RWPE1 (cell line): ENCODE measurements around the gene ARHGEF6.

Experiments used
- CTCF ChIA-PET: fragments of 350-600 bp; sonication (Branson Sonifier 250); formaldehyde crosslinking; extraction: SDS; loops from one replicate; lab custom pipeline; 2021; lab: Yijun Ruan, JAX
- POLR2A ChIA-PET: fragments of 400-600 bp; formaldehyde crosslinking; extraction: SDS; loops from one replicate; lab custom pipeline; 2020; ENCODE audit warnings: antibody characterized with exemption; ENCODE audit not compliant: low non-redundant PET; lab: Yijun Ruan, JAX
- DNase-seq: peaks from one replicate; pipeline ENCODE4 v3.0.0; 2012; ENCODE audit warnings: low spot score
- H3K27ac ChIP-seq: fragments of 450-650 bp; 2 replicates; pipeline ENCODE4 v1.5.1; 2017
- CTCF ChIP-seq: fragments of 450-650 bp; conservative IDR thresholded peaks from 2 replicates; pipeline ENCODE4 v1.5.1; 2017; ENCODE audit warnings: low read depth, mild to moderate bottlenecking

ARHGEF6 gene

GRCh38 chrX:136742721-136743379 lies 37.9 kb downstream of the ARHGEF6 start:
- no peak for DNase-seq
- no peak for TF ChIP-seq CTCF
- no peak overlapping the region for H3K27ac ChIP-seq
- POLR2A ChIA-PET = no interaction called here
- CTCF ChIA-PET = interaction anchor here (0.6 kb wide), 1 partner anchor 182 kb away, joined by 6 read pairs; no protein-coding TSS in a partner anchor

DNA sequence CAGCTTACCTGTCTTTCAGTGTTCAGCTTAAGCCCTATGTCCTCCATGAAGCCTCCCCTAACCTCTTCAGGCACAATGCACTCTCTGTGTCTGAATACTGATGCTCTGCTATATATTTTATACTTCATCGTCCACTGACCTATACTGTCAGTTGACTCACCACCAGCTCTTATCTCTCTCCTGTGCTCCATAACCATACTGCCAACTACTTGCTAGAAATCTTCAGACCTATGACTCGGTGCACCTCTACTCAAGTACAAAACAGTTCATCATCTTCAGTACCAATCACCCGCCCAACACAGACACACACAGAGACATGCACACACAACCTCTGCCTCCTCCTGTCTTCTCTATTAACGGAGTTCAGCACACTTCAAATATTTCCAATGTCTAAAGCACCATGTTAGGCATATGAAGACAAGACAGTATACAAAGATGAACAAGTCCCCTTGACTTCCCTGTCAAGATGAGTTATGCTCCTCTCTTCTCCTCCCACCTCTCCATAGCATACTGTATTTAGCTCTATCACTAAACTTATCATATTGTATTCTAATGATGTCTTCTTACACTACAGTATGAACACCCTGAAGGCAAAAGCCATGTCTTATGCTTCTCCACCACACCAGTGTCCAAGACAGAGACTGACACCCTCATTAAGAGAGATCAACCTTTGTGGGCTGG lies 42.5 kb downstream of the ARHGEF6 start:
- CTCF ChIA-PET = no interaction called here

GRCh38 chrX:136736690-136737089 lies 44.0 kb downstream of the ARHGEF6 start:
- POLR2A ChIA-PET = no interaction called here
- no peak for TF ChIP-seq CTCF
- DNase-seq = no peak
- CTCF ChIA-PET = no interaction called here
- no peak overlapping the region for H3K27ac ChIP-seq

More for the DNA sequence above, 42.5 kb downstream of the ARHGEF6 start:
- H3K27ac ChIP-seq = no peak overlapping the region
- no peak for DNase-seq
- POLR2A ChIA-PET = no interaction called here
- TF ChIP-seq CTCF = no peak

DNA sequence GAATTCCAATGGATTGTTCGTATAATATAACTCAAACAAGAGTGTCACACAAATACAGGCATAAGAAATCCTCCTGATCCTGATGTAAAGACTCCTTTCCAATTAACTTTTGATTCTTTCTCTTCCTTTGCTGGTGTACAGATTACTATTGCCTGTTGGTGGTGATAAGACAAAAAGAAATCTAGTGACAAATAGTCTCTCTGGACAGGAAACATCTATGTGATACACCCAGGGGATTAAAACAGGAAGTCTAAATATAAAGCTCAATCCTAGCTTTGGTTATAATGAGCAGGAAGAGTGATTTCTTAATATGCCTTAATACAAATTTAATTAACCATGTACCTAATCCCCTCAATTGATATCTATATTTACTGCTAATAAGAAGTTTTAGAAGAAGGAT lies 45.1 kb downstream of the ARHGEF6 start:
- no peak for DNase-seq
- no peak overlapping the region for H3K27ac ChIP-seq
- TF ChIP-seq CTCF = no peak
- ChIA-PET POLR2A (no interaction called here), CTCF (no interaction called here)

DNA sequence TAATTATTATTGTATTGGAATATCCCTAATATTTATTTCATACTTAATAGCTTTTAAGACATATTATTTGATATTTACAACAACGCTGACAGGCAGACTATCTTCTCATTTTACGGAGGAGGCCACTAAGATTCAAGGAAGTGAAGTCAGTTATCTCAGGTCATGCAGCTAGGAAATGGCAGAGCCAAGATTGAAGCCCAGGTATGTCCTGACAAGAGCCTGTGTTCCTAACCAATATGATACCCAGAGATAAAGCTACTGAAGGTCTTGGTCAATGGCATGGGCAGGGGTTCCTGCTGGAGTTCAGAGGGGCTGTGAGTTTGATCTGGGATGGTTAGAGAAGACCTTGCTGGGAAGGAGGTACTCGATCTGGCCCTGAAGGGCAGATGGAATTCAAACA lies 47.1 kb downstream of the ARHGEF6 start:
- no peak overlapping the region for H3K27ac ChIP-seq
- no peak for TF ChIP-seq CTCF
- ChIA-PET POLR2A (no interaction called here), CTCF (interaction anchor here (0.6 kb wide), 1 partner anchor 221 kb away, joined by 4 read pairs; no protein-coding TSS in a partner anchor)
- no peak for DNase-seq

- ChIA-PET CTCF (no interaction called here), POLR2A (no interaction called here)
- H3K27ac ChIP-seq = no peak overlapping the region
- TF ChIP-seq CTCF = no peak
- DNase-seq = no peak
These were observed 48.9 kb downstream of the ARHGEF6 start for GRCh38 chrX:136731798-136732197.
